ENCODE data around the gene OPN1MW3. TPM values are rescaled to one million over a fixed set of nuclear protein-coding genes. Genes with fewer than 3 reads are reported as not detected.

OPN1MW3 gene
- total and polyA plus RNA-seq, 11 donors = not detected

DNA sequence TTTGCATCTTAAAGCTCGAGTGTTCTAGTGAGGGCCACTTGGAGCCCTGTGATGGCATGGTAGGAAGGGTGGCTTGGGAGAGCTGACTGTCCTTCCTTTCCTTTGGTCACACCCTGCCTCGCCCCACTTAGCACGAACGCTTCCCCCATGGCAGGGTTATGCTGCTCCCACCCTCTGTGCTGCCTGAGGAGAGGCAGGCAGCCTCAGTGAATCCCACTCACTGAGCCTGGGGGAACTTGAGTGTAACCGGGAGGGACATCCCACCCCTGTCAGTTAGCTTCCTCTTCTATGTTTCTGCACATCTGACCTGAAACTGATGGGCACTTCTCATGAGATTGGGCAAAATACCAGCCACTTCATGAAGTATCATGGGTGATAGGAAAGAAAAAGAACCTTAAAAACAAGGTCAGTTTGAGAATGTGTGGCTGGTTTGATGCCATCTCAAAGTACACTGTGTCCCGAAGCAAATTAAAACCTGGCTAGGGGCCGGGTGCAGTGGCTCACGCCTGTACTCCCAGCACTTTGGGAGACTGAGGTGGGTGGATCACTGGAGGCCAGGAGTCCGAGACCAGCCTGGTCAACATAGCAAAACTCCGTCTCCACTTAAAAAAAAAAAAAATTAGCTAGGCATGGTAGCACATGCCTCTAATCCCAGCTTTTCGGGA lies 48.3 kb downstream of the OPN1MW3 start:
- WGBS, 4 donors = 71 to 90% (median 78%) methylated on average over 11 of the region's 11 CpGs
- Histone ChIP-seq H3K9me3 (no peaks in the 10 kb centered on the region), H3K27me3 (peaks cover 0 to 8% (median 0%) of the 10 kb centered on the region in 9 donors), H3K4me1 (peaks cover 0 to 5% (median 0%) of the 10 kb centered on the region in 12 donors), H3K36me3 (no peaks in the 10 kb centered on the region), H3K27ac (no peak overlapping the region), H3K4me3 (no peak overlapping the region)
- peak in 1 of 5 donors; percentile 13 for DNase-seq
- TF ChIP-seq, protein P1, sequence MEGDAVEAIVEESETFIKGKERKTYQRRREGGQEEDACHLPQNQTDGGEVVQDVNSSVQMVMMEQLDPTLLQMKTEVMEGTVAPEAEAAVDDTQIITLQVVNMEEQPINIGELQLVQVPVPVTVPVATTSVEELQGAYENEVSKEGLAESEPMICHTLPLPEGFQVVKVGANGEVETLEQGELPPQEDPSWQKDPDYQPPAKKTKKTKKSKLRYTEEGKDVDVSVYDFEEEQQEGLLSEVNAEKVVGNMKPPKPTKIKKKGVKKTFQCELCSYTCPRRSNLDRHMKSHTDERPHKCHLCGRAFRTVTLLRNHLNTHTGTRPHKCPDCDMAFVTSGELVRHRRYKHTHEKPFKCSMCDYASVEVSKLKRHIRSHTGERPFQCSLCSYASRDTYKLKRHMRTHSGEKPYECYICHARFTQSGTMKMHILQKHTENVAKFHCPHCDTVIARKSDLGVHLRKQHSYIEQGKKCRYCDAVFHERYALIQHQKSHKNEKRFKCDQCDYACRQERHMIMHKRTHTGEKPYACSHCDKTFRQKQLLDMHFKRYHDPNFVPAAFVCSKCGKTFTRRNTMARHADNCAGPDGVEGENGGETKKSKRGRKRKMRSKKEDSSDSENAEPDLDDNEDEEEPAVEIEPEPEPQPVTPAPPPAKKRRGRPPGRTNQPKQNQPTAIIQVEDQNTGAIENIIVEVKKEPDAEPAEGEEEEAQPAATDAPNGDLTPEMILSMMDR (IDR thresholded peaks at IDR 0.05) = no peak
- no peak for TF ChIP-seq POLR2A (IDR thresholded peaks at IDR 0.05)
- no peak for ATAC-seq
- intact Hi-C loops (cut with DNase I) = no loop called here

DNA sequence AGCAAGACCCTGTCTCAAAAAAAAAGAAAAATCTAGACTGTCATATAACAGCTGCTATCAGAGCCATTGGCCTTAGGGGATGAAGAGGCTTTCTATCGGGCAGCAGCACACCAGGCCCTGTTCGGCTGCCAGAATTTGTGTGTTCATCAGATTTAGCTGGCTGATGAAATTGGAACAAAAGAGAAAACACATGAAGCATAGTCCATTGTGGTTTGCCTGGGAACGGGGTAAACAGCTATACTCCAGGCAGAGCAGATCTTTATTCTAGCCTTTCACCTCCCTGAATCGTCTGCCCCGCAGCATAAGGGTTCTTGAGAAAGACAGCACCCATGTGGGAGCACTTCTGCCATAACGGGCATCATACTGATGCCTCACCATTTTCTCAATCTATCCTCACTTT lies 49.8 kb downstream of the OPN1MW3 start:
- H3K4me1 ChIP-seq = peaks cover 0 to 5% (median 0%) of the 10 kb centered on the region in 12 donors
- ATAC-seq (no peak), DNase-seq (no peak)
- no peaks in the 10 kb centered on the region for H3K36me3 ChIP-seq
- H3K27ac ChIP-seq = no peak overlapping the region
- WGBS, 4 donors = 86 to 93% (median 87%) methylated on average over 6 of the region's 6 CpGs
- intact Hi-C loops (cut with DNase I) = no loop called here
- H3K9me3 ChIP-seq = no peaks in the 10 kb centered on the region
- TF ChIP-seq, protein P1 (IDR thresholded peaks at IDR 0.05) = no peak
- no peak for TF ChIP-seq POLR2A (IDR thresholded peaks at IDR 0.05)
- H3K4me3 ChIP-seq = no peak overlapping the region
- peaks cover 0 to 10% (median 0%) of the 10 kb centered on the region in 9 donors for H3K27me3 ChIP-seq

DNA sequence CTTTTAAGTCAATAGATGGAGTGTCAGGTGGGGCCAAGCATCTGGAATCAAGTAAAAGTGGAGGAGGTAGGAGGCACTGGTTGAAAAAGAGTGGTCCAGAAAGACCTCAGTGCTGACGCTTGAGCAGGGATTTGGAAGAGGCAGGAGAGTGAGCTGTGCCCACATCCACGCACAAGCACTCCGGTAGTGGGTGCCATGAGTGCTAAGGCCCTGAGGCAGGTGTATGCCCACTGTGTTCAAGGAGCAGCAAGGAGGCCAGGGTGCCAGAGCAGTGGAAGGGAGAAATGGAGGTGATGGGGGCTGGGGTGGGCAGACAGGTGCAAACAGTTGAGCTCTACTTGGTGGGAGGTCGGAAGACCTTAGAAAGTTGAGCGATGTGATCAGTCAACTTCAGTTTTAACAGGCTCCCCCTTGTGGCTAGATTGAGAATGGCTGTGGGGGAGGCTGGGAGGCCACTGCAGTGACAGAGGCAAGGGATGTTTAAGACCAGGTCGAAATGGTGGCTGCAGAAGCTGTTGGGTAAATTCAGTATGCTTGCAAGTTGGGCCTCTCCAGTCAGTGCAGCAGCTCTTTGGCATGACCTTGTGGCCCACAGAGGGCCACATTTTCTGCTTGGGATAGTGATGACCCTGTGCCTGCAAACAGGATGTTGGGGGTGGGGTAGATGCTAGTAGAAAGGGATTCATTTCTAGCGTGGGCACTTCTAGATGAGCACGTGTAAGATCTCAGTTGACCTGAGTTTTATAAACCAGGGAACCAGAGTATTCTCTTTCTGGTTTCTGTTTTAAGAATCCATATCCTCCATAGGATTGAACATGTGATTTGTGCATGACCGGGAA lies 50.9 kb downstream of the OPN1MW3 start:
- intact Hi-C loops (cut with DNase I) = no loop called here
- DNase-seq (peak; percentile 54 to 66 (median 59)), ATAC-seq (peak in 3 of 4 donors; percentile 43 to 76 (median 50))
- peaks cover 0 to 10% (median 0%) of the 10 kb centered on the region in 9 donors for H3K27me3 ChIP-seq
- WGBS, 4 donors = 51 to 63% (median 56%) methylated on average over 9 of the region's 9 CpGs
- H3K27ac ChIP-seq = no peak overlapping the region
- H3K4me1 ChIP-seq = peaks cover 0 to 5% (median 0%) of the 10 kb centered on the region in 12 donors
- TF ChIP-seq, protein P1 (IDR thresholded peaks at IDR 0.05) = peak; percentile 61 to 75 (median 70)
- TF ChIP-seq POLR2A (IDR thresholded peaks at IDR 0.05) = no peak
- no peak overlapping the region for H3K4me3 ChIP-seq
- H3K36me3 ChIP-seq = no peaks in the 10 kb centered on the region
- no peaks in the 10 kb centered on the region for H3K9me3 ChIP-seq

Measured in heart left ventricle (tissue), 16 donors.